CD4-positive, alpha-beta T cell (primary cell): ENCODE results near the gene GPD1L. TPM values are rescaled to one million over a fixed set of nuclear protein-coding genes. Genes with fewer than 3 reads are reported as not detected.

Source experiments
- ATAC-seq: fragments of 200-7000 bp; cut with Tn5 transposase; one replicate; pipeline ENCODE4 v1.10.0; 2022; ENCODE audit warnings: mild to moderate bottlenecking; ENCODE audit not compliant: poor library complexity
- CTCF ChIA-PET: fragments of 350-600 bp; sonication (Branson Sonifier 250); formaldehyde crosslinking; loops from one replicate; lab custom pipeline; 2021; ENCODE audit warnings: antibody characterized with exemption, inconsistent platforms; lab: Charles Lee
- POLR2A ChIA-PET: fragments of 350-600 bp; sonication (Branson Sonifier 250); formaldehyde crosslinking; loops from one replicate; lab custom pipeline; 2021; ENCODE audit warnings: antibody characterized with exemption, inconsistent platforms; lab: Charles Lee
- DNase-seq, 14 experiments: peaks; one replicate each; pipeline ENCODE4 v3.0.0-alpha.2; 2013 to 2020; ENCODE audit warnings: mixed read lengths in 2 of 14
- H3K27ac ChIP-seq, 2 donors: one replicate each; pipeline versions ENCODE4 v1.5.1 to v1.7.0; 2013; ENCODE audit warnings: low read length in 2 of 2, low read depth in 1 of 2, mild to moderate bottlenecking in 1 of 2
- H3K27me3 ChIP-seq, 2 experiments: 1 replicate in 1 of 2; 2 replicates in 1 of 2; pipeline versions ENCODE4 v1.6.1 to v1.7.0; 2013; ENCODE audit warnings: low read length in 2 of 2, control low read depth in 1 of 2, mild to moderate bottlenecking in 1 of 2, moderate library complexity in 1 of 2; ENCODE audit not compliant: insufficient read depth in 2 of 2, control insufficient read depth in 1 of 2
- H3K36me3 ChIP-seq: one replicate; pipeline ENCODE4 v1.6.1; 2013; ENCODE audit warnings: low read length, control low read depth; ENCODE audit not compliant: insufficient read depth
- H3K4me1 ChIP-seq: one replicate; pipeline ENCODE4 v1.6.1; 2013; ENCODE audit warnings: low read length, control low read depth; ENCODE audit not compliant: insufficient read depth
- H3K4me3 ChIP-seq: one replicate; pipeline ENCODE4 v1.5.1; 2013; ENCODE audit warnings: mild to moderate bottlenecking, low read length, moderate library complexity
- H3K9me3 ChIP-seq, 2 experiments: 1 replicate in 1 of 2; 2 replicates in 1 of 2; pipeline versions ENCODE4 v1.6.1 to v1.7.0; 2013; ENCODE audit warnings: low read length in 2 of 2, mild to moderate bottlenecking in 2 of 2, control low read depth in 1 of 2, moderate library complexity in 1 of 2; ENCODE audit not compliant: control insufficient read depth in 1 of 2, insufficient read depth in 1 of 2
- H3K27ac Mint-ChIP-seq: one replicate; pipeline ENCODE4 v1.8.0; 2020; ENCODE audit warnings: mixed read lengths
- H3K27me3 Mint-ChIP-seq: one replicate; pipeline ENCODE4 v1.8.0; 2021; ENCODE audit warnings: mixed read lengths
- H3K36me3 Mint-ChIP-seq: one replicate; pipeline ENCODE4 v1.8.0; 2021; ENCODE audit warnings: low read depth, mixed read lengths
- H3K4me1 Mint-ChIP-seq: one replicate; pipeline ENCODE4 v1.8.0; 2021; ENCODE audit warnings: low read depth, mixed read lengths
- H3K4me3 Mint-ChIP-seq: one replicate; pipeline ENCODE4 v1.8.0; 2020; ENCODE audit warnings: mild to moderate bottlenecking, mixed read lengths
- H3K9me3 Mint-ChIP-seq: one replicate; pipeline ENCODE4 v1.8.0; 2020; ENCODE audit warnings: mixed read lengths
- CTCF ChIP-seq: fragments of 200-600 bp; IDR thresholded peaks from one replicate; pipeline ENCODE4 v1.8.0; 2022; ENCODE audit warnings: antibody characterized with exemption, mild to moderate bottlenecking
- intact Hi-C, 2 experiments: fragments of 100-400 bp; cut with DNase I in 1 of 2; cut with micrococcal nuclease in 1 of 2; formaldehyde crosslinking; loops; one replicate each; pipeline versions ENCODE4 v1.15.1 to v1.9.0; 2023 to 2025; cut with DNase I, micrococcal nuclease
- total RNA-seq, 174 experiments: library from RNA in 2 of 174; stranded (reverse) in 2 of 174; gene quantifications; one replicate each; pipeline ENCODE4 v1.2.3 and lab custom pipeline; 2021 to 2026

The GPD1L gene
- total RNA-seq, 2 experiments from 2014 or later: 15.3 to 16.0 TPM

GRCh38 chr3:32082721-32083120 is 23.7 kb upstream of the GPD1L start:
- DNase-seq (no peak), ATAC-seq (no peak)
- H3K27me3 ChIP-seq: no peaks in the 10 kb centered on the region
- H3K4me1 ChIP-seq: no peaks in the 10 kb centered on the region
- TF ChIP-seq CTCF: no peak
- H3K4me3 ChIP-seq: no peak overlapping the region
- Mint-ChIP-seq H3K9me3 (no peaks in the 10 kb centered on the region), H3K27ac (no peak overlapping the region), H3K27me3 (no peaks in the 10 kb centered on the region), H3K4me1 (no peaks in the 10 kb centered on the region), H3K4me3 (no peak overlapping the region), H3K36me3 (no peaks in the 10 kb centered on the region)
- no peaks in the 10 kb centered on the region for H3K36me3 ChIP-seq
- intact Hi-C loops: no loop called here
- ChIA-PET CTCF (no interaction called here), POLR2A (no interaction called here)
- H3K9me3 ChIP-seq: peaks cover 0 to 6% of the 10 kb centered on the region in 2 experiments
- no peak overlapping the region for H3K27ac ChIP-seq

GRCh38 chr3:32083702-32084270 is 22.6 kb upstream of the GPD1L start:
- Mint-ChIP-seq H3K36me3 (no peaks in the 10 kb centered on the region), H3K9me3 (no peaks in the 10 kb centered on the region), H3K27ac (no peak overlapping the region), H3K4me3 (no peak overlapping the region), H3K4me1 (no peaks in the 10 kb centered on the region), H3K27me3 (no peaks in the 10 kb centered on the region)
- POLR2A ChIA-PET: no interaction called here
- H3K36me3 ChIP-seq: no peaks in the 10 kb centered on the region
- no peak overlapping the region for H3K4me3 ChIP-seq
- CTCF ChIA-PET: interaction anchor here (0.6 to 0.7 kb wide), 2 partner anchors 195 to 1637 kb away, joined by 3 to 4 read pairs; no protein-coding TSS in a partner anchor
- H3K27ac ChIP-seq: no peak overlapping the region
- ATAC-seq: no peak
- TF ChIP-seq CTCF: no peak
- peaks cover 0 to 6% of the 10 kb centered on the region in 2 experiments for H3K9me3 ChIP-seq
- intact Hi-C loops: no loop called here
- no peak for DNase-seq
- H3K4me1 ChIP-seq: no peaks in the 10 kb centered on the region
- H3K27me3 ChIP-seq: no peaks in the 10 kb centered on the region

GRCh38 chr3:32084870-32085269 is 21.6 kb upstream of the GPD1L start:
- no peak overlapping the region for H3K4me3 ChIP-seq
- CTCF ChIA-PET: no interaction called here
- POLR2A ChIA-PET: no interaction called here
- H3K27me3 ChIP-seq: no peaks in the 10 kb centered on the region
- H3K36me3 Mint-ChIP-seq: no peaks in the 10 kb centered on the region
- H3K9me3 Mint-ChIP-seq: no peaks in the 10 kb centered on the region
- H3K4me1 Mint-ChIP-seq: no peaks in the 10 kb centered on the region
- H3K36me3 ChIP-seq: no peaks in the 10 kb centered on the region
- H3K27ac ChIP-seq: no peak overlapping the region
- intact Hi-C loops: no loop called here
- peaks cover 0 to 6% of the 10 kb centered on the region in 2 experiments for H3K9me3 ChIP-seq
- DNase-seq (no peak), ATAC-seq (no peak)
- no peaks in the 10 kb centered on the region for H3K27me3 Mint-ChIP-seq
- H3K4me1 ChIP-seq: no peaks in the 10 kb centered on the region
- no peak for TF ChIP-seq CTCF
- no peak overlapping the region for H3K4me3 Mint-ChIP-seq
- H3K27ac Mint-ChIP-seq: no peak overlapping the region
